VCaP (cell line): ENCODE results near the gene TTC34.

Source experiments
- H3K27ac ChIP-seq: fragments of 450-650 bp; 2 replicates; pipeline ENCODE4 v1.5.1; 2017
- TF ChIP-seq, protein P1 (sequence below): fragments of 450-650 bp; conservative IDR thresholded peaks from 2 replicates; pipeline ENCODE4 v1.5.1; 2017; ENCODE audit warnings: mild to moderate bottlenecking, moderate library complexity

Gene TTC34

DNA sequence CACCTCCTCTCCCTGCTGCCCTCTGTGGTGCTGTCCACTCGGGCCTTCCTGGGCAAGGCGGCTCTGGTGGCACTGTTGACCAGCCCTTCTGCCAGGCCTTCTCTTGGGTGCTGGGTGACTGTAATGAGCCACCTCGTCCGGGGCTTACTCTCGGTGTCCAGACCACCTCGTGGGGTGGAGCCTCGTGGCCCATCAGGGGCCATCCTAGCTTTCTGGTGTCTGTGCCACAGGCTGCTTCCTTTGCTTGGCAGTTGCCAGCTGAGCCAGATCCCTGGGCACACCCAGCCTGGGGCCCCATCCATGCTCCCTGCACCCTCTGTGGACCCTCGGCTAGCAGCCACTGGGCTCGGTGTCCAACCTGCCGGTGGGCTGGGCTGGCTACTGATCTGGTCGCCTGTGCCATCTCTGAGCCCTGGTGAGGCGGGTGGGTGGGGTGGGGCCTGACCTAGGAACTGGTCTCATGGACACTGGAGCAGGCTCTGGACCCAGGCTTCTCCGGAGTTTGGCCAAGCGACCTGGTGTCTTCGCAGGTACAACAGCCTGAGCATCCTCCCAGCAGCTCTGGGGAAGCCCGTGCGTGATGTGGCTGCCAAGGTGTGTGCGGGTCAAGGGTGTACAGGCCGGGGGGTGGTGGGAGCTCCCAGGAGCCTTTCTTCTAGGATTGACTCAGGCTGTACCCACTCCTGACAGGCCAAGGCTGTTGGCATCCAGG lies 213.5 kb downstream of the TTC34 start:
- peak overlapping the region; percentile 91; the same call in 1 of the 2 replicates for H3K27ac ChIP-seq
- TF ChIP-seq, protein P1, sequence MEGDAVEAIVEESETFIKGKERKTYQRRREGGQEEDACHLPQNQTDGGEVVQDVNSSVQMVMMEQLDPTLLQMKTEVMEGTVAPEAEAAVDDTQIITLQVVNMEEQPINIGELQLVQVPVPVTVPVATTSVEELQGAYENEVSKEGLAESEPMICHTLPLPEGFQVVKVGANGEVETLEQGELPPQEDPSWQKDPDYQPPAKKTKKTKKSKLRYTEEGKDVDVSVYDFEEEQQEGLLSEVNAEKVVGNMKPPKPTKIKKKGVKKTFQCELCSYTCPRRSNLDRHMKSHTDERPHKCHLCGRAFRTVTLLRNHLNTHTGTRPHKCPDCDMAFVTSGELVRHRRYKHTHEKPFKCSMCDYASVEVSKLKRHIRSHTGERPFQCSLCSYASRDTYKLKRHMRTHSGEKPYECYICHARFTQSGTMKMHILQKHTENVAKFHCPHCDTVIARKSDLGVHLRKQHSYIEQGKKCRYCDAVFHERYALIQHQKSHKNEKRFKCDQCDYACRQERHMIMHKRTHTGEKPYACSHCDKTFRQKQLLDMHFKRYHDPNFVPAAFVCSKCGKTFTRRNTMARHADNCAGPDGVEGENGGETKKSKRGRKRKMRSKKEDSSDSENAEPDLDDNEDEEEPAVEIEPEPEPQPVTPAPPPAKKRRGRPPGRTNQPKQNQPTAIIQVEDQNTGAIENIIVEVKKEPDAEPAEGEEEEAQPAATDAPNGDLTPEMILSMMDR, result no peak

DNA sequence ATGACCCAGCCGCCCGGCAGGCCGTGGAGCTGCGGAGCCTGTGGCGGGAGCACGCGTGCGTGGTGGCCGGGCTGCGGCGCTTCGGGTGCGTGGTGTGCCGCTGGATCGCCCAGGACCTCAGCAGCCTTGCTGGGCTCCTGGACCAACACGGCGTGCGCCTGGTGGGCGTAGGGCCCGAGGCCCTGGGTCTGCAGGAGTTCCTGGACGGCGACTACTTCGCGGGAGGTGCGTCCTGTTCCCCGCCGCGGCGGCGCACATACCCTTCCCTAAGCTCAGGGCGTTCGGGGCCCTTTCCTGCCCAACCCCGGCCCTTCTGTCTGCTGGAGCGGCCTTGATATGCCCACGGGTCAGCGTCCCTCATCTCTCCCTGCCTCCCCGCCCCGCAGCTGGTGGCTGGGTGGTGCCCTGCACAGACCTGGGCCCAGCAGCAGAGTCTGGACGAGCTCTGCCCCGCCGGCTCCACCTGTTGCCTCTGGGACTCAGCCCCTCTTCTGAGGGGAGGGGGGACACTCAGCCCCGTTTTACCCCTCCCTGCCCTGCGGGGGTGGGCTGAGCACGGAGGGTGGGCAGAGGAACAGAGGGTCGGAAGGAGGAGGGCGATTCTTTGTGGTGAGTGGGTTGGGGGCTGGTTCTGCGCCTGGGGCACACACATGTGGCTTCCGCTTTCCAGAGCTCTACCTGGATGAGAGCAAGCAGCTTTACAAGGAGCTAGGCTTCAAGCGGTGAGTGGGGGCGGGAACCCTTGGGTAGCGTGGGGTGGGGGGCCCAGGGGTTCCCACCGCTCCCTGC lies 214.2 kb downstream of the TTC34 start:
- H3K27ac ChIP-seq, result peak overlapping the region; percentile 91
- TF ChIP-seq, protein P1, result no peak

DNA sequence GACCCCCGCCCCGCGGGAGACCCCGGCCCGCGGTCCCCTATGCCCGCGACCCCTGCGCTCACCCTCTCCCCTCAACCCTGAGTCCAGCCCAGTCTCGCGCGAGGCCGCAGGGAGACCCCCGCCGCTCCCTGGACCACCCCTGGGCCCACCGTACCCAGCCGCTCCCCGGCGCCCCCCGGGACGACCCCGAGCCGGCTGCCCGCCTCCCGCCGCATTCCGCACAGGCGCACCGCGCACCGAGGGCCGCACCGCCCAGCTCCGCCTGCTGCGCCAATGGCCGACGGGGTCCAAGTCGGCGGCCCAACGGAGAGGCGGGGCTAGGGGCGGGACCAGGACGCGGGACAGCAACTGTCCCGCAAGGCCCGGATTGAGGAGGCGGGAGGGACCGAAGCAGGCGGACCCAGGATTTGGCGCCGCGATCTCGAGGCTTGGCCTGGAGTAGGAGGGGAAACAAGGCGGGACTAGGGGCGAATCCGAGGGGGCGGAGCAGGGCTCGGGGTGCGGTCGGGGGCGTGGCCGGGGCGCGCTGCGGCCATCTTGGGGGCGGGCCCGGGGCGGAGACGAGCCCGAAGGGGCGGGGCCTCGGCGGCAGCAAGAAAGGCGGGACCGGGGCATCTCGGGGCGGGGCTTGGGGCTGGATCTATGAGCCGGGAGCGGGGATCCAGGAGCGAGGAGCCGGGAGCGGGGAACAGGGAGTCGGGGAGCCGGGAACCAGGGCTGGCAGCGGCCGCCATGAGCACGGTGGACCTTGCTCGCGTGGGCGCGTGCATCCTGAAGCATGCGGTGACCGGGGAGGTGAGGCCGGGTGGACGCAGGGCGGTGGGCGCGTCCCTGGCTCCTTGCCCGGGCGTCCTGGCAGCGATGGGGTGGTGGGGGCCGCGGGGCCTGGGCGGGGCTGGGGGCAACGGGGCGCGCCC lies 215.1 kb downstream of the TTC34 start, which contains the start of gene PRXL2B:
TSS of gene PRXL2B (plus strand) at position 624 of the 917 bp plus-strand sequence. CDS start at position 733, 109 bp downstream.
- peak within 1 kb of the TSS; percentile 91 for H3K27ac ChIP-seq
- TF ChIP-seq, protein P1, result no peak
